Measurements from ENCODE around the gene CD300LG.

Gene CD300LG

DNA sequence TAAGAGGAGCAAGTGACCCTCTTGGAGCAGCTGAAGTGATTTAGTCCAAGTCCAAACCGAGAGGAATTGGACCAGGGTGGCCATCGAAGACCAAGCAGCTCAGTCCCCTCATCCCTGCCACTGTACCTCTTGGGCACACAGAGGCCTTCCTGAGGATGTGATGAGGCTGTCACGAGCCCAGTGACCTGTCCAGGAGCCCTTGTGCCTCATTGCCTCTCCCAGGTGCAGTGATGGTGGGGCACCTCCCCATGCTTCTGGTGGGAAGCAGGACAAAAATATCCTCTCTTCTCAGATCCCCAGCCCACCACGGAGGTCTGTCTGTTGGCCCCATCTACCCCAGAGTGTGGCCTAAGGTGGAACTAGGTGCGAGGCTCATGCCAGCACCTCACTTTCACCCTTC lies 2.7 kb upstream of the CD300LG start:
- no peak for DNase-seq
- Histone ChIP-seq H3K36me3 (replicated peaks; ENCODE audit: insufficient read depth, low read length) (no peaks in the 10 kb centered on the region), H3K9me2 (replicated peaks; ENCODE audit: insufficient read depth, low read length) (no peaks in the 10 kb centered on the region), H3K27ac (ENCODE audit: low read length) (no peak overlapping the region), H3F3A (ENCODE audit: insufficient read depth, low read length) (no peaks in the 10 kb centered on the region), H3K9ac (ENCODE audit: low read length) (no peak overlapping the region), H3K9me3 (replicated peaks; ENCODE audit: insufficient read depth, low read length) (no peaks in the 10 kb centered on the region), H3K27me3 (replicated peaks; ENCODE audit: insufficient read depth, low read length) (peaks cover 58% of the 10 kb centered on the region), H3K79me2 (ENCODE audit: low read length) (no peaks in the 10 kb centered on the region), H3K4me3 (ENCODE audit: low read length) (no peak overlapping the region), H4K20me1 (ENCODE audit: insufficient read depth, low read length) (no peaks in the 10 kb centered on the region), H2AFZ (ENCODE audit: low read length) (no peak overlapping the region), H3K4me2 (ENCODE audit: low read depth, low read length) (no peak overlapping the region), H3K4me1 (ENCODE audit: low read length) (no peaks in the 10 kb centered on the region)
- TF ChIP-seq EZH2phosphoT487 (IDR thresholded peaks at IDR 0.05; ENCODE audit: low read length) (no peak), EZH2 (optimal IDR thresholded peaks at IDR 0.05; ENCODE audit: low read depth, low read length) (no peak)
- TF ChIP-seq, protein P1, sequence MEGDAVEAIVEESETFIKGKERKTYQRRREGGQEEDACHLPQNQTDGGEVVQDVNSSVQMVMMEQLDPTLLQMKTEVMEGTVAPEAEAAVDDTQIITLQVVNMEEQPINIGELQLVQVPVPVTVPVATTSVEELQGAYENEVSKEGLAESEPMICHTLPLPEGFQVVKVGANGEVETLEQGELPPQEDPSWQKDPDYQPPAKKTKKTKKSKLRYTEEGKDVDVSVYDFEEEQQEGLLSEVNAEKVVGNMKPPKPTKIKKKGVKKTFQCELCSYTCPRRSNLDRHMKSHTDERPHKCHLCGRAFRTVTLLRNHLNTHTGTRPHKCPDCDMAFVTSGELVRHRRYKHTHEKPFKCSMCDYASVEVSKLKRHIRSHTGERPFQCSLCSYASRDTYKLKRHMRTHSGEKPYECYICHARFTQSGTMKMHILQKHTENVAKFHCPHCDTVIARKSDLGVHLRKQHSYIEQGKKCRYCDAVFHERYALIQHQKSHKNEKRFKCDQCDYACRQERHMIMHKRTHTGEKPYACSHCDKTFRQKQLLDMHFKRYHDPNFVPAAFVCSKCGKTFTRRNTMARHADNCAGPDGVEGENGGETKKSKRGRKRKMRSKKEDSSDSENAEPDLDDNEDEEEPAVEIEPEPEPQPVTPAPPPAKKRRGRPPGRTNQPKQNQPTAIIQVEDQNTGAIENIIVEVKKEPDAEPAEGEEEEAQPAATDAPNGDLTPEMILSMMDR (IDR thresholded peaks at IDR 0.05; ENCODE audit: low read length), result no peak

DNA sequence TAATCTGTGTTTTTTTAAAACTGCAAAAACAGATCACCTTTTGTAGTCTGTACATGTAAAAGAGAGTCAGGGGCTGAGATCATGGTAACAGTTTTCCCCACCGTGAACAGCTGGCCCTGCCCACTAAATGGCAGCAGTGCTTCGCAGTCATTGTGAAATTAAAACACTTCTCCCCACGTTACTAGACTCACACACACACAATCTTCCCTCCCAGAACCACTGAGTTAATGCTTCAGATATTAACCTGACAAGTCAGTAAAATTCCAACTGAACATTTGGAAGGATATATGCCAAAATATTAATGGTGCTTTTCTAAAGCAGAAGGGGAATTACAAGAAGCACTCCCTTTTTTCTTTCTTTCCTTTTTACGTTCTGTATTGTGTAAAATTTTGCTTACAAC lies 1.2 kb upstream of the CD300LG start:
- Histone ChIP-seq H3K9me3 (replicated peaks; ENCODE audit: insufficient read depth, low read length) (no peaks in the 10 kb centered on the region), H3K36me3 (replicated peaks; ENCODE audit: insufficient read depth, low read length) (no peaks in the 10 kb centered on the region), H3K9ac (ENCODE audit: low read length) (no peak overlapping the region), H4K20me1 (ENCODE audit: insufficient read depth, low read length) (no peaks in the 10 kb centered on the region), H3K27ac (ENCODE audit: low read length) (no peak overlapping the region), H3K27me3 (replicated peaks; ENCODE audit: insufficient read depth, low read length) (peaks cover 58% of the 10 kb centered on the region), H3K4me1 (ENCODE audit: low read length) (no peaks in the 10 kb centered on the region), H3K9me2 (replicated peaks; ENCODE audit: insufficient read depth, low read length) (no peaks in the 10 kb centered on the region), H3F3A (ENCODE audit: insufficient read depth, low read length) (no peaks in the 10 kb centered on the region), H3K79me2 (ENCODE audit: low read length) (no peaks in the 10 kb centered on the region), H2AFZ (ENCODE audit: low read length) (no peak overlapping the region), H3K4me3 (ENCODE audit: low read length) (no peak overlapping the region), H3K4me2 (ENCODE audit: low read depth, low read length) (no peak overlapping the region)
- DNase-seq, result no peak
- no peak for TF ChIP-seq EZH2 (optimal IDR thresholded peaks at IDR 0.05; ENCODE audit: low read depth, low read length)
- no peak for TF ChIP-seq EZH2phosphoT487 (IDR thresholded peaks at IDR 0.05; ENCODE audit: low read length)
- TF ChIP-seq, protein P1 (IDR thresholded peaks at IDR 0.05; ENCODE audit: low read length), result no peak

DNA sequence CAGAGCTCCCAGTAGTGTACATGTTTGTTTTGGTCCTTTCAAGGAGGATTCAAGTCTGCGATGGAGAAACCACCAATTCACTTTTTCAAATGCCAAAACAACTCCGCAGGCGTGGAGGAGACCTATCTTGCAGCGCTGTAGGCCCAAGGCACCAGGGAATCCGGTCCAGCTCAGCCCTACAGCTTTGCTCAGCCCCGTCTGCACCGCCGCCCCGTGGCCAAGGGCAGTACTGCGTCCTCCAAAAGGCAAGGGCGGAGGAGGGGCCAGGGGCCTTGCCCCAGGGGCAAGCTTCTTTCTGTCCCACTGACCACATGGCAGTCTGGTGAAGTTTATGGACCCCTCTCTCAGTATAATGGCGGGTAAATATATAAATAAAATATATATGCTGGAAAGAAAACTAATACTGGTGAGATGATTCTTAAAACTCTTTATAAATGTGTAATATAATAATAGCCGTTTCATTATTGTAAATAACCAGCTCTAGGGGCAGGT lies 709 bp upstream of the CD300LG start:
- Histone ChIP-seq H3K9me2 (replicated peaks; ENCODE audit: insufficient read depth, low read length) (no peaks in the 10 kb centered on the region), H3K27ac (ENCODE audit: low read length) (no peak overlapping the region), H3K9ac (ENCODE audit: low read length) (no peak overlapping the region), H3K4me1 (ENCODE audit: low read length) (no peaks in the 10 kb centered on the region), H3K36me3 (replicated peaks; ENCODE audit: insufficient read depth, low read length) (no peaks in the 10 kb centered on the region), H3K9me3 (replicated peaks; ENCODE audit: insufficient read depth, low read length) (no peaks in the 10 kb centered on the region), H3K4me2 (ENCODE audit: low read depth, low read length) (no peak overlapping the region), H3K27me3 (replicated peaks; ENCODE audit: insufficient read depth, low read length) (peaks cover 58% of the 10 kb centered on the region), H2AFZ (ENCODE audit: low read length) (no peak overlapping the region), H3K79me2 (ENCODE audit: low read length) (no peaks in the 10 kb centered on the region), H4K20me1 (ENCODE audit: insufficient read depth, low read length) (no peaks in the 10 kb centered on the region), H3F3A (ENCODE audit: insufficient read depth, low read length) (no peaks in the 10 kb centered on the region), H3K4me3 (ENCODE audit: low read length) (no peak overlapping the region)
- peak; percentile 58 for DNase-seq
- TF ChIP-seq, protein P1 (IDR thresholded peaks at IDR 0.05; ENCODE audit: low read length), result peak; percentile 93
- TF ChIP-seq EZH2phosphoT487 (IDR thresholded peaks at IDR 0.05; ENCODE audit: low read length), result no peak

Measured in MM.1S (cell line).